NCI-H526 (cell line): ENCODE data around the gene GBX2.

Source experiments
- DNase-seq, 2 experiments: peaks; one replicate each; lab custom pipeline; 2025; lab: John Stamatoyannopoulos, UW

The GBX2 gene

GRCh38 chr2:236168110-236169080 is at the start of gene GBX2:
GBX2 (minus strand) TSS chr2:236168386; CDS start chr2:236167971, 415 bp downstream.
- DNase-seq, result peak; percentile 69 to 93

GRCh38 chr2:236217926-236218325 is 49.7 kb upstream of the GBX2 start:
- DNase-seq, result peak in 1 of 2 experiments; percentile 50

GRCh38 chr2:236216711-236217110 is 48.5 kb upstream of the GBX2 start:
- no peak for DNase-seq

DNA sequence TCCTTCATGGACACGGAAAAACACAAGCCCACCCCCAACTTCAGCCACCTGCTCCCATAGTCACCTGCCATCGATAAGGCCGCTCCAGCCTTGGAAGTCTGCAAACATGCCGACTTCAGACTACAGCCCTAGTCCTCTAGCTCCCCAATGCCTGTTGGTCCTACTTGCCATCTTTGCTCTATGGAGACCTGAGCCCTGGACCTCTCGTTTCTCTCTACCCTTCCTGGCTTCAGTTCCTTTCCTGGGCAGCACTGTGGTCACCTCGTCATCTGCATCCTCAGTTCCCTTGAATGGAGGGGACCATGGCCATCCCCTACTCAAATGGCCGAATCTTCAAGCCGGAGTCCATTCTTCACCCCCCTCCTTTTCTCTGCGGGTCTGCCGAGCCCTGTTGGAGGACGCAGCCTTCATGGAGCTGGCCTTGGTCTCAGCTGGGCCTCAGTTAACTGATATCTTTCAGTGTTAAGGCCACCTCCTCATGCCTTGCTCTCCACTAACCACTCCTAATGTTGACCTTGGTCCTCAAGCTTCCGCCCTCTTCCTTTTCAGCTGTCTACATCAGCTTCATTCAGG is 47.7 kb upstream of the GBX2 start:
- no peak for DNase-seq

DNA sequence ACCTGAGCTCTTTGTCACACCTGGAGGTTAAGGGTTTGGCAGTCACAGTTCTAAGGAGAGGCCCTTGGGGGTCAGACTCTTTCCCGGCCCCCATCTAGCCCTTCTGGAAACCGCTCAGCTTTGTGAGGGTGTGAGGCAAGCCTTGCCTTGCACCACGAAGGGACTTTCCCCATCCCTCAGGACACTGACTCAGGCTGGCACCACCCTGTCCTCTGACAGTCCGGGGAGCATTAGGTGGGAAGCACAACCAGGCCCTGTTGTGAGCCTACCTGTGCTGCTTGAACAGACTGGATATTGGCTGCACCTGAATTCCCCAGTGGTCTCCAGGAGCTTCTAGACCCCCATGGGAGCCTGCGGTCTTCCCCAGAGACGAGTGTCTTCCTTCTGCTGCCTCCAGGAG is 47.0 kb upstream of the GBX2 start:
- no peak for DNase-seq

- DNase-seq, result no peak
Observed at GRCh38 chr2:236214376-236214995, 46.3 kb upstream of the GBX2 start.

GRCh38 chr2:236211296-236211695 is 43.1 kb upstream of the GBX2 start:
- DNase-seq, result no peak

GRCh38 chr2:236210536-236210935 is 42.4 kb upstream of the GBX2 start:
- DNase-seq, result no peak

DNA sequence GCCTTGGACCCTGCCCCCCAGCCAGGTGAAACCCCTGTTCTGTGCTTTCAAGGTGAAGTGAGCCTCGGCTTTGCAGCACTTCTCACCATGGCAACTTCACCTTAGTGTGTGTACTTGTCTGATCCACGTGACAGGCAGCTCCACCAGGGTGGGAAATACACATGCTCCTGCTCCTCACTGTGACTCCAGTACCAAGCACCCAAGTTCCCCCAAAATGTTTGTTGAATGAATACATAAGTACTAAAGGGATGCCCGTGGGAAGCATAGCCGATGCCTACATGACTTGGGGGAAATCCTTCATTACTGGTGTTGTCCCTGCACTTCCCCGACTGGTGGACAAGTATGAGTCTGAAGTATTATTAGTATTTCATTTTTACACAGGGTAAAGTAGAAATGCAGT is 41.8 kb upstream of the GBX2 start:
- DNase-seq, result no peak

- DNase-seq, result no peak
Observed at GRCh38 chr2:236209535-236209934, 41.3 kb upstream of the GBX2 start.

GRCh38 chr2:236208019-236208926 is 40.1 kb upstream of the GBX2 start:
- no peak for DNase-seq

DNA sequence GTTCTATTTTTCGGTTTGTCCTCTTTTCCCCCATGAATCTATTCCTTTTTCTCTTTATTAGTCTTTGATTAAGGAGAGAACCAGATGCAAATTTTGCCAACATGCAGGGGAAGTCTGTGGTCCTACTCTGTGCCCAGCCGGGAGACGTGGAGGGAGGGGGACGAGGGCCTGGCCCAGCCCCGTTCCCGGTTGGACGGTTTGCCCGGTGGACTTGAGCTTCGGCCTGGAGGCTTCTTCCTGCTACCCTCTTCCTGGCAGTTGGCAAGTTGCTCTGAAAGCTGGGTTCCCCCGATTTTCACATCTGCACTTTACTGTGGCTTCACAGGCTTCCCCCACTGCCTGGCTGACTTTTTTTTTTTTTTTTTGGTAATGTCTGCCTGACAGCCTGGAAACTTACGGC is 39.3 kb upstream of the GBX2 start:
- DNase-seq, result no peak

- DNase-seq, result no peak
Observed at GRCh38 chr2:236205867-236206645, 37.9 kb upstream of the GBX2 start.

- DNase-seq, result no peak
Observed at GRCh38 chr2:236204953-236205352, 36.8 kb upstream of the GBX2 start.

- no peak for DNase-seq
Observed at GRCh38 chr2:236200378-236200777, 32.2 kb upstream of the GBX2 start.

- no peak for DNase-seq
Observed at GRCh38 chr2:236196366-236196765, 28.2 kb upstream of the GBX2 start.

GRCh38 chr2:236195726-236196125 is 27.5 kb upstream of the GBX2 start:
- no peak for DNase-seq

- no peak for DNase-seq
Observed at GRCh38 chr2:236194786-236195185, 26.6 kb upstream of the GBX2 start.

GRCh38 chr2:236193026-236193425 is 24.8 kb upstream of the GBX2 start:
- DNase-seq, result peak in 1 of 2 experiments; percentile 21

DNA sequence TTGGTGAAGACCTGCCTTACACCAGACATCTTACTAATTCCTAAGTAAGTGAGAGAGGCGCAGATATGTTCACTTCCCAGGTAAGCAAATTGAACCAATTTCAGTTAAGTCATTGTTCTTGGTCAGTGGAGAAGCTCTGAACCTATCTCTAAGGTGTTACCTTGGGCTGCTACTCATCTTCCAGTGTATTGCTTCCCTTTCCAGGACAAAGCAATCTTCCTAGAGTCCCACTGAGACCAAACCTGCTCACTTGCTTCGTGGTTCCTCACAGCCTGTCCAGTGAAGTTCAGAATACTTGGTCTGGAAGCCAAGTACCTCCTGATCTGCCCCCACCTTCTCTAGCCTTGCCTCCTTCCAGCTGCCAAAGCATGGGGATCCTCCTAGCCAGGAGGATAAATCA is 22.5 kb upstream of the GBX2 start:
- DNase-seq, result no peak

GRCh38 chr2:236184701-236185100 is 16.5 kb upstream of the GBX2 start:
- no peak for DNase-seq
